HEK293 (cell line): ENCODE results near the gene CCDC187.

Experiments
- GLI2 ChIP-seq: fragments of 450-650 bp; formaldehyde crosslinking; IDR thresholded peaks from 2 replicates; pipeline ENCODE4; 2017; ENCODE audit warnings: missing biosample characterization, missing genetic modification characterization, low read depth, borderline replicate concordance
- TCF7L2 ChIP-seq: IDR thresholded peaks from 2 replicates; pipeline ENCODE4 v1.6.1; 2011; ENCODE audit warnings: low read depth, mild to moderate bottlenecking, inconsistent platforms, low read length, moderate library complexity, borderline replicate concordance
- ZEB2 ChIP-seq: fragments of 450-650 bp; formaldehyde crosslinking; IDR thresholded peaks from 2 replicates; pipeline ENCODE4 v1.5.1; 2016; ENCODE audit warnings: missing biosample characterization, missing genetic modification characterization
- ZNF558 ChIP-seq: fragments of 450-650 bp; formaldehyde crosslinking; IDR thresholded peaks from 2 replicates; pipeline ENCODE4 v1.5.1; 2016; ENCODE audit warnings: missing biosample characterization, missing genetic modification characterization
- TF ChIP-seq, protein P1 (sequence below): fragments of 450-650 bp; formaldehyde crosslinking; IDR thresholded peaks from 2 replicates; pipeline ENCODE4 v1.5.1; 2016; ENCODE audit warnings: missing biosample characterization, missing genetic modification characterization
- TF ChIP-seq, protein P2 (sequence below): fragments of 450-650 bp; formaldehyde crosslinking; IDR thresholded peaks from 2 replicates; pipeline ENCODE4 v1.5.1; 2017; ENCODE audit warnings: missing biosample characterization, missing genetic modification characterization

DNA sequence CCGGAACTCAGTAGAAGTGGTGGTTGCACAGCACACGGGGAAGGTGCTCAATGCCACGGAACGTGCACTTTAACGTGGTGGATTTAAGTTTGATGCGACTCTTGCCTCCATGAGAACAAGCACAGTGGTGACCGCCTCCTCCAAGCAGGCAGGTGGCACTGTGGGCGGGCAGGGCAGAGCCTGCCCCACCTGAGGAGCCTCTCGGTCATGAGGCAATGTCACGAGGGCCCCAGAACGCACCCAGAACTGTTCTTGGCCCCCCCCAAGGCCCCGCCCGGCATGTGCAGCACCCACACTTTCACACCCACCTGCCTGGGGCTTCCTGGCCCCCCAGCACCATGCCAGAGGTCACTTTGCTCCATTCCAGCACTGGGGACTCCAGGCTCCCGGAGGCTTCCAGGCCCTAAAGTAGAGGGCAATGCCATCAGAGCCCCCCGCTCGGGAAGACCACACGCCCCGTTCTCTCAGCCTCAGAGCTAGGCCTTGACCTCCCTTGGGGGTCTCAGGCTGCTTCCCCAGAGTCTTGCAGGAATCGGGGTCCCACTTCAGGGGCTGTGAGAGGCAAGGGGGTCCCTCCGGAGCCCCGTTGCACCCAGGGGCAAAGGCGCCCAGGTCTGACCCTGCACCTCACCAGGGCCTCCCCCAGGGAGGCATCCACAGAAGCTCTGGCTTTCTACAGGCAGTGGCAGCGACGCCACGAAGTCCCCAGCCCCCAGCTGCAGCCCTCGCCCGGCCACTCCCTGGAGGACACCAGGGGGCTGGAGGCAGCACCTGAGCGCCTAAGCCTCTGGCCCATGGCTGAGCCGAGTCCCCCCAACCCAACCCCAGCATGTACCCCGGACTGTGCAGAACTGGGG is 14.0 kb downstream of the CCDC187 start:
- TF ChIP-seq, protein P1, sequence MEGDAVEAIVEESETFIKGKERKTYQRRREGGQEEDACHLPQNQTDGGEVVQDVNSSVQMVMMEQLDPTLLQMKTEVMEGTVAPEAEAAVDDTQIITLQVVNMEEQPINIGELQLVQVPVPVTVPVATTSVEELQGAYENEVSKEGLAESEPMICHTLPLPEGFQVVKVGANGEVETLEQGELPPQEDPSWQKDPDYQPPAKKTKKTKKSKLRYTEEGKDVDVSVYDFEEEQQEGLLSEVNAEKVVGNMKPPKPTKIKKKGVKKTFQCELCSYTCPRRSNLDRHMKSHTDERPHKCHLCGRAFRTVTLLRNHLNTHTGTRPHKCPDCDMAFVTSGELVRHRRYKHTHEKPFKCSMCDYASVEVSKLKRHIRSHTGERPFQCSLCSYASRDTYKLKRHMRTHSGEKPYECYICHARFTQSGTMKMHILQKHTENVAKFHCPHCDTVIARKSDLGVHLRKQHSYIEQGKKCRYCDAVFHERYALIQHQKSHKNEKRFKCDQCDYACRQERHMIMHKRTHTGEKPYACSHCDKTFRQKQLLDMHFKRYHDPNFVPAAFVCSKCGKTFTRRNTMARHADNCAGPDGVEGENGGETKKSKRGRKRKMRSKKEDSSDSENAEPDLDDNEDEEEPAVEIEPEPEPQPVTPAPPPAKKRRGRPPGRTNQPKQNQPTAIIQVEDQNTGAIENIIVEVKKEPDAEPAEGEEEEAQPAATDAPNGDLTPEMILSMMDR (tag by site-specific recombination) = 0 out of 2 replicates have a peak, but pooled peaks have one; percentile 23
- TF ChIP-seq ZEB2 (tag by site-specific recombination) (no peak), GLI2 (tag by site-specific recombination) (no peak), ZNF558 (tag by site-specific recombination) (no peak), TCF7L2 (no peak)
- TF ChIP-seq, protein P2, sequence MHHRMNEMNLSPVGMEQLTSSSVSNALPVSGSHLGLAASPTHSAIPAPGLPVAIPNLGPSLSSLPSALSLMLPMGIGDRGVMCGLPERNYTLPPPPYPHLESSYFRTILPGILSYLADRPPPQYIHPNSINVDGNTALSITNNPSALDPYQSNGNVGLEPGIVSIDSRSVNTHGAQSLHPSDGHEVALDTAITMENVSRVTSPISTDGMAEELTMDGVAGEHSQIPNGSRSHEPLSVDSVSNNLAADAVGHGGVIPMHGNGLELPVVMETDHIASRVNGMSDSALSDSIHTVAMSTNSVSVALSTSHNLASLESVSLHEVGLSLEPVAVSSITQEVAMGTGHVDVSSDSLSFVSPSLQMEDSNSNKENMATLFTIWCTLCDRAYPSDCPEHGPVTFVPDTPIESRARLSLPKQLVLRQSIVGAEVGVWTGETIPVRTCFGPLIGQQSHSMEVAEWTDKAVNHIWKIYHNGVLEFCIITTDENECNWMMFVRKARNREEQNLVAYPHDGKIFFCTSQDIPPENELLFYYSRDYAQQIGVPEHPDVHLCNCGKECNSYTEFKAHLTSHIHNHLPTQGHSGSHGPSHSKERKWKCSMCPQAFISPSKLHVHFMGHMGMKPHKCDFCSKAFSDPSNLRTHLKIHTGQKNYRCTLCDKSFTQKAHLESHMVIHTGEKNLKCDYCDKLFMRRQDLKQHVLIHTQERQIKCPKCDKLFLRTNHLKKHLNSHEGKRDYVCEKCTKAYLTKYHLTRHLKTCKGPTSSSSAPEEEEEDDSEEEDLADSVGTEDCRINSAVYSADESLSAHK (tag by site-specific recombination) = no peak
